Spleen (tissue), 11 donors: ENCODE results near the gene ERC2. TPM values are rescaled to one million over a fixed set of nuclear protein-coding genes. Genes with fewer than 3 reads are reported as not detected.

Experiments
- DNase-seq: peaks from one replicate; pipeline ENCODE4 v3.0.0-alpha.2; 2020
- H3K27ac ChIP-seq, 8 donors: fragments of 200-600 bp; sonication (generic) in 7 of 8; 1 replicate in 4 of 8; 2 replicates in 4 of 8; pipeline versions ENCODE4 v1.5.0 to v1.8.0; 2016 to 2021; ENCODE audit warnings: inconsistent platforms in 4 of 8, mild to moderate bottlenecking in 4 of 8, moderate library complexity in 1 of 8
- H3K27me3 ChIP-seq, 7 donors: fragments of 200-600 bp; sonication (generic) in 6 of 7; replicated peaks in 1 of 7; 1 replicate in 4 of 7; 2 replicates in 3 of 7; pipeline versions ENCODE4 v1.5.0 to v1.8.0; 2016 to 2021; ENCODE audit warnings: inconsistent platforms in 3 of 7, mild to moderate bottlenecking in 1 of 7
- H3K36me3 ChIP-seq, 6 donors: fragments of 200-600 bp; sonication (generic) in 5 of 6; 1 replicate in 4 of 6; 2 replicates in 2 of 6; pipeline versions ENCODE4 v1.5.0 to v1.8.0; 2016 to 2021; ENCODE audit warnings: inconsistent platforms in 2 of 6
- H3K4me1 ChIP-seq, 6 donors: fragments of 200-600 bp; sonication (generic) in 5 of 6; 1 replicate in 3 of 6; 2 replicates in 3 of 6; pipeline versions ENCODE4 v1.5.0 to v1.8.0; 2016 to 2021; ENCODE audit warnings: inconsistent platforms in 3 of 6
- H3K4me3 ChIP-seq, 8 donors: fragments of 200-600 bp; sonication (generic) in 7 of 8; 1 replicate in 4 of 8; 2 replicates in 4 of 8; pipeline versions ENCODE4 v1.5.0 to v1.8.0; 2016 to 2021; ENCODE audit warnings: inconsistent platforms in 4 of 8, mild to moderate bottlenecking in 4 of 8, moderate library complexity in 2 of 8
- H3K9me3 ChIP-seq, 8 donors: fragments of 200-600 bp; sonication (generic) in 7 of 8; 1 replicate in 4 of 8; 2 replicates in 4 of 8; pipeline versions ENCODE4 v1.5.0 to v1.8.0; 2016 to 2021; ENCODE audit warnings: inconsistent platforms in 4 of 8
- CTCF ChIP-seq, 11 experiments: fragments of 200-600 bp in 7 of 11; fragments of 450-650 bp in 4 of 11; sonication (generic) in 4 of 11; IDR thresholded peaks in 8 of 11; conservative IDR thresholded peaks in 3 of 11; 1 replicate in 7 of 11; 2 replicates in 4 of 11; pipeline versions ENCODE4 v1.4.0 to v1.8.0; 2016 to 2021; ENCODE audit warnings: antibody characterized with exemption in 11 of 11, inconsistent platforms in 4 of 11, mild to moderate bottlenecking in 1 of 11
- POLR2A ChIP-seq, 3 donors: fragments of 450-650 bp; IDR thresholded peaks; one replicate each; pipeline ENCODE4 v1.5.1; 2017; ENCODE audit warnings: antibody characterized with exemption in 3 of 3, mild to moderate bottlenecking in 1 of 3
- POLR2AphosphoS5 ChIP-seq, 3 donors: sonication (generic); formaldehyde crosslinking; IDR thresholded peaks; one replicate each; pipeline ENCODE4 v1.5.1; 2017; ENCODE audit warnings: antibody characterized with exemption in 3 of 3
- WGBS, 5 donors: extraction: QIAGEN DNeasy Blood & Tissue Kit in 3 of 5; methylation state at CpG; one replicate each; pipeline versions ENCODE4 v1.1.5 to v1.1.7; 2013 to 2018; 5-methylcytosine and 5-hydroxymethylcytosine counted together
- intact Hi-C: fragments of 100-400 bp; cut with DNase I; formaldehyde crosslinking; loops from one replicate; pipeline ENCODE4 v1.15.0; 2023; ENCODE audit warnings: low total_unique reads
- polyA plus RNA-seq, 3 donors: library from polyadenylated mRNA; stranded (reverse); fragments of 200-250 nt; gene quantifications; one replicate each; pipeline ENCODE4 v1.2.1, GENCODE V29; 2013
- total RNA-seq, 7 donors: library from RNA; depleted of rRNA in 3 of 7; stranded (reverse); fragments of >200 nt in 3 of 7; fragmentation: NEBNext Ultra II Directional in 4 of 7; extraction: Animal tissue kit (Norgen Biotek cat#: 25700) in 4 of 7; gene quantifications; one replicate each; pipeline versions ENCODE4 v1.1.0 to v1.2.1, GENCODE V29; 2016 to 2021
- donor health status: healthy with polysubstance abuse.
- donor health status: DM: no; HTN: no; CAD: no; lungs with moderate emphysema.
- donor health status: DM: no; HTN: no; CAD: no.
- donor health status: Bipolar disorder and iron deficiency.
- donor health status: healthy.
- donor health status: DM: no; HTN: no; CAD: no.
- donor health status: DM: yes; HTN: yes; CAD: no.

ERC2 gene
- total and polyA plus RNA-seq, 10 donors: 0.04 to 4.9 (median 0.39) TPM

GRCh38 chr3:55857633-55858032 lies 610.6 kb downstream of the ERC2 start:
- Histone ChIP-seq H3K27ac (no peak overlapping the region), H3K36me3 (no peaks in the 10 kb centered on the region), H3K4me1 (no peaks in the 10 kb centered on the region), H3K27me3 (no peaks in the 10 kb centered on the region), H3K4me3 (no peak overlapping the region), H3K9me3 (no peaks in the 10 kb centered on the region)
- 59 to 86% (median 77%) methylated on average over 2 of the region's 2 CpGs for WGBS, 5 donors
- no peak for DNase-seq
- TF ChIP-seq CTCF (IDR thresholded peaks at IDR 0.05 in 8 of 11, conservative IDR thresholded peaks at IDR 0.05 in 3 of 11): no peak
- TF ChIP-seq POLR2A (IDR thresholded peaks at IDR 0.05): no peak
- intact Hi-C loops: no loop called here

- H3K4me3 ChIP-seq: no peak overlapping the region
- H3K36me3 ChIP-seq: no peaks in the 10 kb centered on the region
- no peak for DNase-seq
- H3K27ac ChIP-seq: no peak overlapping the region
- H3K27me3 ChIP-seq: no peaks in the 10 kb centered on the region
- H3K9me3 ChIP-seq: no peaks in the 10 kb centered on the region
- intact Hi-C loops: no loop called here
- WGBS, 5 donors: 74 to 92% (median 83%) methylated on average over 2 of the region's 2 CpGs
- no peaks in the 10 kb centered on the region for H3K4me1 ChIP-seq
- no peak for TF ChIP-seq CTCF (IDR thresholded peaks at IDR 0.05 in 8 of 11, conservative IDR thresholded peaks at IDR 0.05 in 3 of 11)
- no peak for TF ChIP-seq POLR2A (IDR thresholded peaks at IDR 0.05)
- no peak for TF ChIP-seq POLR2AphosphoS5 (IDR thresholded peaks at IDR 0.05)
Observed at GRCh38 chr3:55855311-55855710, 613.0 kb downstream of the ERC2 start.

GRCh38 chr3:55854494-55854893 lies 613.8 kb downstream of the ERC2 start:
- no peak overlapping the region for H3K27ac ChIP-seq
- no peak for DNase-seq
- no peaks in the 10 kb centered on the region for H3K4me1 ChIP-seq
- 53 to 81% (median 76%) methylated on average over 5 of the region's 5 CpGs for whole genome bisulfite sequencing, 5 donors
- TF ChIP-seq POLR2A (IDR thresholded peaks at IDR 0.05): no peak
- no peak for TF ChIP-seq POLR2AphosphoS5 (IDR thresholded peaks at IDR 0.05)
- TF ChIP-seq CTCF (IDR thresholded peaks at IDR 0.05 in 8 of 11, conservative IDR thresholded peaks at IDR 0.05 in 3 of 11): no peak
- H3K27me3 ChIP-seq: no peaks in the 10 kb centered on the region
- no peaks in the 10 kb centered on the region for H3K9me3 ChIP-seq
- intact Hi-C loops: no loop called here
- H3K36me3 ChIP-seq: no peaks in the 10 kb centered on the region
- H3K4me3 ChIP-seq: no peak overlapping the region

GRCh38 chr3:55852326-55852725 lies 615.9 kb downstream of the ERC2 start:
- 86 to 95% (median 91%) methylated on average over 2 of the region's 2 CpGs for WGBS, 5 donors
- intact Hi-C loops: no loop called here
- Histone ChIP-seq H3K9me3 (no peaks in the 10 kb centered on the region), H3K27me3 (no peaks in the 10 kb centered on the region), H3K36me3 (no peaks in the 10 kb centered on the region), H3K4me1 (no peaks in the 10 kb centered on the region), H3K4me3 (no peak overlapping the region), H3K27ac (no peak overlapping the region)
- TF ChIP-seq POLR2AphosphoS5 (IDR thresholded peaks at IDR 0.05): no peak
- TF ChIP-seq POLR2A (IDR thresholded peaks at IDR 0.05): no peak
- no peak for TF ChIP-seq CTCF (IDR thresholded peaks at IDR 0.05 in 8 of 11, conservative IDR thresholded peaks at IDR 0.05 in 3 of 11)
- DNase-seq: no peak
